ENCODE measurements around the gene OPTC.
"Not testable (repeated sequence)": the region's sequence is repeated elsewhere in the genome, so short reads cannot be mapped to it uniquely, and the experiment has no call there.

Gene OPTC

GRCh38 chr1:203492748-203493130, 1.2 kb upstream of the OPTC start:
- DNase-seq = no peak

- DNase-seq = no peak
Measured at GRCh38 chr1:203495845-203496244, 1.9 kb downstream of the OPTC start.

- no peak for DNase-seq
Measured at GRCh38 chr1:203497269-203497777, 3.4 kb downstream of the OPTC start.

GRCh38 chr1:203499643-203500278, 5.8 kb downstream of the OPTC start:
- DNase-seq = no peak

- DNase-seq = no peak
Measured at GRCh38 chr1:203500279-203500678, 6.3 kb downstream of the OPTC start.

- no peak for DNase-seq
Measured at GRCh38 chr1:203503836-203504235, 9.9 kb downstream of the OPTC start.

GRCh38 chr1:203504400-203505250, 10.7 kb downstream of the OPTC start:
- peak; percentile 66 for DNase-seq

- no peak for DNase-seq
Measured at GRCh38 chr1:203505526-203506204, 11.7 kb downstream of the OPTC start.

- no peak for DNase-seq
Measured at GRCh38 chr1:203506858-203507626, 13.1 kb downstream of the OPTC start.

- no peak for DNase-seq
Measured at GRCh38 chr1:203507759-203508158, 13.8 kb downstream of the OPTC start.

GRCh38 chr1:203508463-203509073, 14.6 kb downstream of the OPTC start:
- DNase-seq = no peak

- no peak for DNase-seq
Measured at GRCh38 chr1:203509135-203509534, 15.2 kb downstream of the OPTC start.

- DNase-seq = no peak
Measured at GRCh38 chr1:203511513-203511912, 17.6 kb downstream of the OPTC start.

- DNase-seq = no peak
Measured at GRCh38 chr1:203511930-203512329, 18.0 kb downstream of the OPTC start.

GRCh38 chr1:203512517-203512847, 18.5 kb downstream of the OPTC start:
- DNase-seq = no peak

GRCh38 chr1:203512848-203513584, 19.1 kb downstream of the OPTC start:
- peak; percentile 82 for DNase-seq

- no peak for DNase-seq
Measured at GRCh38 chr1:203513585-203514031, 19.7 kb downstream of the OPTC start.

GRCh38 chr1:203516184-203516583, 22.2 kb downstream of the OPTC start:
- DNase-seq = no peak

GRCh38 chr1:203516906-203517305, 23.0 kb downstream of the OPTC start:
- no peak for DNase-seq

GRCh38 chr1:203517426-203518110, 23.6 kb downstream of the OPTC start:
- no peak for DNase-seq

GRCh38 chr1:203518139-203518538, 24.2 kb downstream of the OPTC start:
- not testable (repeated sequence) for DNase-seq

All from T1000 (cell line).